Measurements from ENCODE around the gene WBP4.

GRCh38 chr13:41074523-41074922 lies 13.2 kb downstream of the WBP4 start:
- no peak for TF ChIP-seq GATA2 (IDR thresholded peaks at IDR 0.05; ENCODE audit: low read depth, low read length)
- TF ChIP-seq GATA3 (IDR thresholded peaks at IDR 0.05; ENCODE audit: low read depth, low read length) = no peak
